RWPE2 (cell line): ENCODE results near the gene CTXND2.

ENCODE experiments used
- ATAC-seq: fragments of 200-7000 bp; cut with Tn5 transposase; 3 replicates; pipeline ENCODE4 v1.9.1; 2021; ENCODE audit warnings: low read depth
- DNase-seq: peaks from one replicate; pipeline ENCODE4 v3.0.0-alpha.2; 2020; ENCODE audit warnings: low spot score
- H3K27ac ChIP-seq: fragments of 450-650 bp; 2 replicates; pipeline ENCODE4 v1.5.1; 2017; ENCODE audit warnings: mild to moderate bottlenecking; ENCODE audit not compliant: poor library complexity, severe bottlenecking
- H3K27me3 ChIP-seq: fragments of 250-450 bp; sonication (Bioruptor Pico); 2 replicates; pipeline ENCODE4 v1.5.1; 2021; ENCODE audit warnings: mild to moderate bottlenecking, moderate library complexity; ENCODE audit not compliant: insufficient read depth, poor library complexity, severe bottlenecking
- H3K36me3 ChIP-seq: fragments of 250-450 bp; sonication (Bioruptor Pico); 2 replicates; pipeline ENCODE4 v1.5.1; 2020; ENCODE audit warnings: low read depth, mild to moderate bottlenecking, moderate library complexity
- H3K4me1 ChIP-seq: fragments of 250-450 bp; sonication (Bioruptor Pico); 2 replicates; pipeline ENCODE4 v1.5.1; 2021; ENCODE audit warnings: mild to moderate bottlenecking, moderate library complexity; ENCODE audit not compliant: insufficient read depth, poor library complexity, severe bottlenecking
- H3K4me3 ChIP-seq: fragments of 250-450 bp; sonication (Bioruptor Pico); 2 replicates; pipeline ENCODE4 v1.5.1; 2021; ENCODE audit warnings: mild to moderate bottlenecking, moderate library complexity; ENCODE audit not compliant: severe bottlenecking
- H3K9me3 ChIP-seq: fragments of 250-450 bp; sonication (Bioruptor Pico); 2 replicates; pipeline ENCODE4 v1.5.1; 2021; ENCODE audit warnings: mild to moderate bottlenecking, moderate library complexity; ENCODE audit not compliant: severe bottlenecking
- CTCF ChIP-seq: fragments of 450-650 bp; IDR thresholded peaks from one replicate; pipeline ENCODE4 v1.5.1; 2017; ENCODE audit warnings: mild to moderate bottlenecking, moderate library complexity; ENCODE audit not compliant: poor library complexity, severe bottlenecking

The CTXND2 gene

GRCh38 chr1:150902346-150902745, 15.4 kb downstream of the CTXND2 start:
- H3K27me3 ChIP-seq = no peaks in the 10 kb centered on the region
- no peaks in the 10 kb centered on the region for H3K9me3 ChIP-seq
- H3K36me3 ChIP-seq = no peaks in the 10 kb centered on the region
- DNase-seq (no peak), ATAC-seq (no peak)
- no peaks in the 10 kb centered on the region for H3K4me1 ChIP-seq
- no peak overlapping the region for H3K4me3 ChIP-seq
- no peak for TF ChIP-seq CTCF
- no peak overlapping the region for H3K27ac ChIP-seq

- no peak for ATAC-seq
- H3K4me1 ChIP-seq = no peaks in the 10 kb centered on the region
- no peak for TF ChIP-seq CTCF
Observed at GRCh38 chr1:150902751-150903150, 15.8 kb downstream of the CTXND2 start.

GRCh38 chr1:150905301-150905700, 18.4 kb downstream of the CTXND2 start:
- H3K27ac ChIP-seq = no peak overlapping the region
- TF ChIP-seq CTCF = no peak
- H3K36me3 ChIP-seq = no peaks in the 10 kb centered on the region
- ATAC-seq (no peak), DNase-seq (no peak)
- H3K4me3 ChIP-seq = no peak overlapping the region
- H3K9me3 ChIP-seq = no peaks in the 10 kb centered on the region
- no peaks in the 10 kb centered on the region for H3K27me3 ChIP-seq
- H3K4me1 ChIP-seq = no peaks in the 10 kb centered on the region

More at GRCh38 chr1:150902751-150903150, 15.8 kb downstream of the CTXND2 start:
- H3K9me3 ChIP-seq = no peaks in the 10 kb centered on the region
- no peak overlapping the region for H3K27ac ChIP-seq
- H3K4me3 ChIP-seq = no peak overlapping the region
- H3K36me3 ChIP-seq = no peaks in the 10 kb centered on the region
- DNase-seq = no peak
- H3K27me3 ChIP-seq = no peaks in the 10 kb centered on the region

- ATAC-seq = no peak
- no peak for TF ChIP-seq CTCF
- Histone ChIP-seq H3K9me3 (no peaks in the 10 kb centered on the region), H3K27me3 (no peaks in the 10 kb centered on the region), H3K27ac (no peak overlapping the region), H3K4me1 (no peaks in the 10 kb centered on the region), H3K4me3 (no peak overlapping the region), H3K36me3 (no peaks in the 10 kb centered on the region)
- no peak for DNase-seq
Observed at GRCh38 chr1:150906329-150906728, 19.4 kb downstream of the CTXND2 start.

GRCh38 chr1:150906813-150907212, 19.9 kb downstream of the CTXND2 start:
- Histone ChIP-seq H3K27ac (no peak overlapping the region), H3K9me3 (no peaks in the 10 kb centered on the region)
- ATAC-seq = no peak

More at GRCh38 chr1:150906813-150907212, 19.9 kb downstream of the CTXND2 start:
- no peaks in the 10 kb centered on the region for H3K27me3 ChIP-seq
- H3K36me3 ChIP-seq = no peaks in the 10 kb centered on the region
- no peaks in the 10 kb centered on the region for H3K4me1 ChIP-seq
- TF ChIP-seq CTCF = no peak
- DNase-seq = no peak
- H3K4me3 ChIP-seq = no peak overlapping the region
